GM18507 (cell line): ENCODE results near the gene KRT39.
"Not testable (repeated sequence)": the region's sequence is repeated elsewhere in the genome, so short reads cannot be mapped to it uniquely, and the experiment has no call there.

ENCODE experiments used
- DNase-seq: peaks from one replicate; pipeline ENCODE4 v3.0.0; 2011; ENCODE audit warnings: low read depth; ENCODE audit not compliant: insufficient read length; ENCODE audit errors: extremely low spot score
- FAIRE-seq: peaks from 2 replicates; lab custom pipeline; 2011; peaks lifted over from hg19 to GRCh38; lab: Jason Lieb, UNC

Gene KRT39

GRCh38 chr17:40949418-40949817, 17.3 kb downstream of the KRT39 start:
- no peak for FAIRE-seq
- no peak for DNase-seq

GRCh38 chr17:40947929-40948328, 18.8 kb downstream of the KRT39 start:
- DNase-seq, result no peak
- no peak for FAIRE-seq

- no peak for DNase-seq
- no peak for FAIRE-seq
These were observed 21.3 kb downstream of the KRT39 start for GRCh38 chr17:40945414-40945813.

GRCh38 chr17:40944531-40944930, 22.2 kb downstream of the KRT39 start:
- DNase-seq (no peak), FAIRE-seq (no peak)

GRCh38 chr17:40942553-40942952, 24.2 kb downstream of the KRT39 start:
- no peak for FAIRE-seq
- DNase-seq, result no peak

GRCh38 chr17:40940266-40940665, 26.5 kb downstream of the KRT39 start:
- DNase-seq (no peak), FAIRE-seq (no peak)

GRCh38 chr17:40938981-40939380, 27.8 kb downstream of the KRT39 start:
- DNase-seq, result no peak

GRCh38 chr17:40937384-40937819, 29.3 kb downstream of the KRT39 start, which contains the start of gene KRT23:
TSS of gene KRT23 (minus strand) at chr17:40937646. CDS start at chr17:40936603, 1,043 bp downstream.
- FAIRE-seq, result no peak
- DNase-seq, result no peak

More at GRCh38 chr17:40938981-40939380, 27.8 kb downstream of the KRT39 start:
- no peak for FAIRE-seq

GRCh38 chr17:40936976-40937375, 29.8 kb downstream of the KRT39 start:
- DNase-seq, result no peak
- FAIRE-seq, result no peak

GRCh38 chr17:40936437-40936971, 30.2 kb downstream of the KRT39 start:
- FAIRE-seq, result no peak
- DNase-seq, result no peak

GRCh38 chr17:40935624-40936023, 31.1 kb downstream of the KRT39 start:
- FAIRE-seq, result no peak
- no peak for DNase-seq

GRCh38 chr17:40932608-40933007, 34.1 kb downstream of the KRT39 start:
- FAIRE-seq (no peak), DNase-seq (no peak)

GRCh38 chr17:40931311-40931710, 35.4 kb downstream of the KRT39 start:
- no peak for FAIRE-seq

GRCh38 chr17:40926341-40926740, 40.4 kb downstream of the KRT39 start:
- FAIRE-seq, result no peak
- DNase-seq, result no peak

More at GRCh38 chr17:40931311-40931710, 35.4 kb downstream of the KRT39 start:
- DNase-seq, result no peak

- FAIRE-seq (no peak), DNase-seq (no peak)
These were observed 44.5 kb downstream of the KRT39 start for GRCh38 chr17:40922239-40922638.

GRCh38 chr17:40921026-40921425, 45.7 kb downstream of the KRT39 start:
- FAIRE-seq (no peak), DNase-seq (no peak)

- not testable (repeated sequence) for DNase-seq, FAIRE-seq
These were observed 49.6 kb downstream of the KRT39 start for GRCh38 chr17:40917116-40917515.

GRCh38 chr17:40916366-40916765, 50.4 kb downstream of the KRT39 start:
- FAIRE-seq (no peak), DNase-seq (no peak)

GRCh38 chr17:40915721-40916256, 51.0 kb downstream of the KRT39 start:
- FAIRE-seq (no peak), DNase-seq (no peak)

- DNase-seq, result no peak
- no peak for FAIRE-seq
These were observed 51.5 kb downstream of the KRT39 start for GRCh38 chr17:40915199-40915661.

GRCh38 chr17:40914075-40914855, 52.5 kb downstream of the KRT39 start:
- DNase-seq (no peak), FAIRE-seq (no peak)
